HG03432 (cell line): ENCODE data around the gene NRXN3.

Experiments used
- ATAC-seq: cut with Tn5 transposase; IDR thresholded peaks from one replicate; pipeline ENCODE4 v1.9.1; 2021; ENCODE audit warnings: mild to moderate bottlenecking, moderate library complexity; ENCODE audit not compliant: unreplicated experiment

The NRXN3 gene

GRCh38 chr14:79878785-79879184, 1708.6 kb downstream of the NRXN3 start:
- no peak for ATAC-seq

- ATAC-seq: no peak
These were observed 1711.1 kb downstream of the NRXN3 start for GRCh38 chr14:79881299-79881698.

GRCh38 chr14:79890527-79890926, 1720.4 kb downstream of the NRXN3 start:
- no peak for ATAC-seq

- no peak for ATAC-seq
These were observed 1725.8 kb downstream of the NRXN3 start for GRCh38 chr14:79896009-79896408.

- no peak for ATAC-seq
These were observed 1729.4 kb downstream of the NRXN3 start for GRCh38 chr14:79899610-79900009.

- no peak for ATAC-seq
These were observed 1734.3 kb downstream of the NRXN3 start for GRCh38 chr14:79904497-79904896.

- ATAC-seq: no peak
These were observed 1736.8 kb downstream of the NRXN3 start for GRCh38 chr14:79906994-79907393.

GRCh38 chr14:79910086-79910485, 1739.9 kb downstream of the NRXN3 start:
- ATAC-seq: no peak

GRCh38 chr14:79911744-79912143, 1741.6 kb downstream of the NRXN3 start:
- no peak for ATAC-seq

- ATAC-seq: no peak
These were observed 1744.4 kb downstream of the NRXN3 start for GRCh38 chr14:79914595-79914994.

- no peak for ATAC-seq
These were observed 1745.2 kb downstream of the NRXN3 start for GRCh38 chr14:79915406-79915805.

GRCh38 chr14:79916281-79916680, 1746.1 kb downstream of the NRXN3 start:
- ATAC-seq: no peak

- ATAC-seq: no peak
These were observed 1746.7 kb downstream of the NRXN3 start for GRCh38 chr14:79916892-79917291.
